H9 (cell line): ENCODE measurements around the gene PCDHGA8. TPM values are rescaled to one million over a fixed set of nuclear protein-coding genes. Genes with fewer than 3 reads are reported as not detected.

Source experiments
- DNase-seq: peaks from one replicate; pipeline ENCODE4 v3.0.0-alpha.2; 2017
- H2AFZ ChIP-seq: one replicate; pipeline ENCODE4 v1.6.1; 2013; ENCODE audit warnings: mild to moderate bottlenecking, low read length, control low read depth, moderate library complexity
- H2AK5ac ChIP-seq: 2 replicates; pipeline ENCODE4 v1.6.1; 2013; ENCODE audit warnings: low read length, control low read depth, mixed read lengths; ENCODE audit not compliant: insufficient read length
- H2BK120ac ChIP-seq: one replicate; pipeline ENCODE4 v1.6.1; 2013; ENCODE audit warnings: low read depth, mild to moderate bottlenecking, low read length, control low read depth, inconsistent platforms; ENCODE audit not compliant: poor library complexity, severe bottlenecking
- H2BK12ac ChIP-seq: 2 replicates; pipeline ENCODE4 v1.6.1; 2013; ENCODE audit warnings: low read length, control low read depth, mixed read lengths, low read depth; ENCODE audit not compliant: insufficient read length
- H2BK15ac ChIP-seq: 2 replicates; pipeline ENCODE4 v1.6.1; 2013; ENCODE audit warnings: low read depth, low read length, control low read depth
- H2BK20ac ChIP-seq: one replicate; pipeline ENCODE4 v1.6.1; 2013; ENCODE audit warnings: low read depth, mild to moderate bottlenecking, low read length, control low read depth, inconsistent platforms; ENCODE audit not compliant: poor library complexity, severe bottlenecking
- H2BK5ac ChIP-seq: 2 replicates; pipeline ENCODE4 v1.6.1; 2013; ENCODE audit warnings: low read length, control low read depth, mixed read lengths; ENCODE audit not compliant: insufficient read length
- H3K14ac ChIP-seq: 2 replicates; pipeline ENCODE4 v1.6.1; 2013; ENCODE audit warnings: low read length, control low read depth; ENCODE audit not compliant: insufficient read depth
- H3K18ac ChIP-seq: 2 replicates; pipeline ENCODE4 v1.6.1; 2013; ENCODE audit warnings: low read depth, mild to moderate bottlenecking, mixed read lengths, low read length, control low read depth; ENCODE audit not compliant: insufficient read length
- H3K23ac ChIP-seq: 2 replicates; pipeline ENCODE4 v1.6.1; 2013; ENCODE audit warnings: low read length, control low read depth, mixed read lengths, low read depth; ENCODE audit not compliant: insufficient read length
- H3K23me2 ChIP-seq: 2 replicates; pipeline ENCODE4 v1.6.1; 2013; ENCODE audit warnings: low read depth, mild to moderate bottlenecking, mixed read lengths, low read length, control low read depth; ENCODE audit not compliant: insufficient read length, poor library complexity, severe bottlenecking
- H3K27ac ChIP-seq: 2 replicates; pipeline ENCODE4 v1.5.1; 2013; ENCODE audit warnings: low read length, control low read depth, mixed read lengths, low read depth; ENCODE audit not compliant: insufficient read length
- H3K27me3 ChIP-seq: 2 replicates; pipeline ENCODE4 v1.6.1; 2013; ENCODE audit warnings: low read length, control low read depth, inconsistent platforms; ENCODE audit not compliant: insufficient read depth
- H3K4ac ChIP-seq: 2 replicates; pipeline ENCODE4 v1.6.1; 2013; ENCODE audit warnings: low read depth, mild to moderate bottlenecking, control low read depth, inconsistent platforms, low read length, moderate library complexity
- H3K4me1 ChIP-seq: 2 replicates; pipeline ENCODE4 v1.6.1; 2013; ENCODE audit warnings: low read length, control low read depth, inconsistent platforms; ENCODE audit not compliant: insufficient read depth
- H3K4me2 ChIP-seq: 2 replicates; pipeline ENCODE4 v1.6.1; 2013; ENCODE audit warnings: low read length, control low read depth, mixed read lengths; ENCODE audit not compliant: insufficient read length, insufficient read depth
- H3K56ac ChIP-seq: 2 replicates; pipeline ENCODE4 v1.6.1; 2013; ENCODE audit warnings: low read depth, mild to moderate bottlenecking, mixed read lengths, low read length, control low read depth; ENCODE audit not compliant: insufficient read length
- H3K79me1 ChIP-seq: 2 replicates; pipeline ENCODE4 v1.6.1; 2013; ENCODE audit warnings: low read depth, mild to moderate bottlenecking, moderate library complexity, low read length, control low read depth, inconsistent platforms; ENCODE audit not compliant: insufficient read depth, poor library complexity, severe bottlenecking
- H3K79me2 ChIP-seq: 2 replicates; pipeline ENCODE4 v1.6.1; 2013; ENCODE audit warnings: low read length, control low read depth, inconsistent platforms; ENCODE audit not compliant: insufficient read depth
- H3K9ac ChIP-seq: 2 replicates; pipeline ENCODE4 v1.6.1; 2013; ENCODE audit warnings: low read length, control low read depth, mixed read lengths; ENCODE audit not compliant: insufficient read length; ENCODE audit errors: extremely low read depth
- H3K9me3 ChIP-seq: one replicate; pipeline ENCODE4 v1.6.1; 2013; ENCODE audit warnings: low read depth, low read length, inconsistent platforms; ENCODE audit not compliant: control insufficient read depth
- H3T11ph ChIP-seq: one replicate; pipeline ENCODE4 v1.6.1; 2013; ENCODE audit warnings: mild to moderate bottlenecking, low read length, control low read depth, inconsistent platforms
- H4K20me1 ChIP-seq: one replicate; pipeline ENCODE4 v1.6.1; 2013; ENCODE audit not compliant: control insufficient read depth, insufficient read length, insufficient read depth
- H4K5ac ChIP-seq: 2 replicates; pipeline ENCODE4 v1.6.1; 2013; ENCODE audit warnings: low read depth, mild to moderate bottlenecking, mixed read lengths, low read length, control low read depth; ENCODE audit not compliant: insufficient read length
- H4K8ac ChIP-seq: replicated peaks from 2 replicates; pipeline ENCODE4 v1.6.1; 2013; ENCODE audit warnings: low read length, control low read depth, mixed read lengths, low read depth; ENCODE audit not compliant: insufficient read length
- H4K91ac ChIP-seq: 2 replicates; pipeline ENCODE4 v1.6.1; 2013; ENCODE audit warnings: low read depth, mild to moderate bottlenecking, moderate library complexity, mixed read lengths, low read length, control low read depth; ENCODE audit not compliant: insufficient read length
- H3K27ac Mint-ChIP-seq, 3 experiments: 2 replicates in 2 of 3; 3 replicates in 1 of 3; pipeline ENCODE4 v1.8.0; 2020 to 2021; ENCODE audit warnings: mixed read lengths in 3 of 3, mild to moderate bottlenecking in 1 of 3, moderate library complexity in 1 of 3
- H3K27me3 Mint-ChIP-seq: 2 replicates; pipeline ENCODE4 v1.8.0; 2021; ENCODE audit warnings: low read depth, mild to moderate bottlenecking, moderate library complexity, mixed read lengths
- H3K36me3 Mint-ChIP-seq, 3 experiments: 2 replicates in 2 of 3; 3 replicates in 1 of 3; pipeline ENCODE4 v1.8.0; 2020 to 2021; ENCODE audit warnings: low read depth in 3 of 3, mixed read lengths in 3 of 3; ENCODE audit not compliant: insufficient read depth in 1 of 3
- H3K4me1 Mint-ChIP-seq, 2 experiments: 2 replicates each; pipeline ENCODE4 v1.8.0; 2020; ENCODE audit warnings: mixed read lengths in 2 of 2
- H3K4me3 Mint-ChIP-seq, 2 experiments: 2 replicates in 1 of 2; 3 replicates in 1 of 2; pipeline ENCODE4 v1.8.0; 2020 to 2021; ENCODE audit warnings: mild to moderate bottlenecking in 2 of 2, mixed read lengths in 2 of 2, moderate library complexity in 1 of 2
- H3K9me3 Mint-ChIP-seq, 2 experiments: 2 replicates in 1 of 2; 3 replicates in 1 of 2; pipeline ENCODE4 v1.8.0; 2020; ENCODE audit warnings: mild to moderate bottlenecking in 2 of 2, mixed read lengths in 2 of 2, moderate library complexity in 1 of 2
- WGBS: extraction: QIAGEN DNeasy Blood & Tissue Kit; methylation state at CpG from one replicate; pipeline ENCODE4 v1.1.7; 2013; ENCODE audit warnings: missing lambda C conversion rate, low lambda C conversion rate, mixed read lengths; ENCODE audit not compliant: insufficient read length; ENCODE audit errors: extremely low coverage; 5-methylcytosine and 5-hydroxymethylcytosine counted together
- total RNA-seq: library from RNA; stranded (reverse); gene quantifications from 2 replicates; pipeline ENCODE4 v1.2.1, GENCODE V29; 2021
- TF ChIP-seq, protein P1 (sequence below): fragments of 200-600 bp; sonication (generic); conservative IDR thresholded peaks from 3 replicates; pipeline ENCODE4 v1.8.0; 2021; ENCODE audit warnings: antibody characterized with exemption, mild to moderate bottlenecking

PCDHGA8 gene
- total RNA-seq, 1 experiment from 2014 or later, result 0.90 TPM

DNA sequence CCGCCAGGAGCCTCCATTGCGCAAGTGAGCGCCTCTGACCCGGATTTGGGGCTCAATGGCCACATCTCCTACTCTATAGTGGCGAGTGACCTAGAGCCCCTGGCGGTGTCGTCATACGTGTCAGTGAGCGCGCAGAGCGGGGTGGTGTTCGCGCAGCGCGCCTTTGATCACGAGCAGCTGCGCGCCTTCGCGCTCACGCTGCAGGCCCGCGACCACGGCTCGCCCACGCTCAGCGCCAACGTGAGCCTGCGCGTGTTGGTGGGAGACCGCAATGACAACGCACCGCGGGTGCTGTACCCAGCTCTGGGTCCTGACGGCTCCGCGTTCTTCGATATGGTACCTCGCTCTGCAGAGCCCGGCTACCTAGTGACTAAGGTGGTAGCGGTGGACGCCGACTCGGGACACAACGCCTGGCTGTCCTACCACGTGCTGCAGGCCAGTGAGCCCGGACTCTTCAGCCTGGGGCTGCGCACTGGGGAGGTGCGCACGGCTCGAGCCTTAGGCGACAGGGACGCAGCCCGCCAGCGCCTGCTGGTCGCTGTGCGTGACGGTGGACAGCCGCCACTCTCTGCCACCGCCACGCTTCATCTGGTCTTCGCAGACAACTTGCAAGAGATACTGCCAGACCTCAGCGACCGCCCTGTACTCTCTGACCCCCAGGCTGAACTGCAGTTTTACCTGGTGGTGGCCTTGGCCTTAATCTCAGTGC, 17.3 kb downstream of the PCDHGA8 start:
- Histone ChIP-seq H3K4me2 (no peak overlapping the region), H3K4ac (no peak overlapping the region), H3K9ac (no peak overlapping the region), H3K23me2 (peaks cover 5% of the 10 kb centered on the region), H3K23ac (no peak overlapping the region), H3K9me3 (no peaks in the 10 kb centered on the region), H2BK120ac (no peak overlapping the region), H4K91ac (no peak overlapping the region), H2BK20ac (no peak overlapping the region), H3K18ac (no peak overlapping the region), H3K4me1 (no peaks in the 10 kb centered on the region), H4K8ac (no peak overlapping the region), H2AFZ (no peak overlapping the region), H3K56ac (no peak overlapping the region), H3K79me2 (no peaks in the 10 kb centered on the region), H3K14ac (no peak overlapping the region; the same call in 1 of the 2 replicates), H4K5ac (no peak overlapping the region), H3T11ph (no peak overlapping the region), H2BK5ac (no peak overlapping the region), H4K20me1 (no peaks in the 10 kb centered on the region), H2BK12ac (no peak overlapping the region), H3K27ac (no peak overlapping the region), H2BK15ac (no peak overlapping the region), H2AK5ac (no peak overlapping the region), H3K27me3 (no peaks in the 10 kb centered on the region; the same call in 1 of the 2 replicates), H3K79me1 (no peaks in the 10 kb centered on the region)
- no peak overlapping the region for H3K4me3 Mint-ChIP-seq
- H3K36me3 Mint-ChIP-seq, result peaks cover 19 to 35% (median 29%) of the 10 kb centered on the region in 3 experiments
- TF ChIP-seq, protein P1, sequence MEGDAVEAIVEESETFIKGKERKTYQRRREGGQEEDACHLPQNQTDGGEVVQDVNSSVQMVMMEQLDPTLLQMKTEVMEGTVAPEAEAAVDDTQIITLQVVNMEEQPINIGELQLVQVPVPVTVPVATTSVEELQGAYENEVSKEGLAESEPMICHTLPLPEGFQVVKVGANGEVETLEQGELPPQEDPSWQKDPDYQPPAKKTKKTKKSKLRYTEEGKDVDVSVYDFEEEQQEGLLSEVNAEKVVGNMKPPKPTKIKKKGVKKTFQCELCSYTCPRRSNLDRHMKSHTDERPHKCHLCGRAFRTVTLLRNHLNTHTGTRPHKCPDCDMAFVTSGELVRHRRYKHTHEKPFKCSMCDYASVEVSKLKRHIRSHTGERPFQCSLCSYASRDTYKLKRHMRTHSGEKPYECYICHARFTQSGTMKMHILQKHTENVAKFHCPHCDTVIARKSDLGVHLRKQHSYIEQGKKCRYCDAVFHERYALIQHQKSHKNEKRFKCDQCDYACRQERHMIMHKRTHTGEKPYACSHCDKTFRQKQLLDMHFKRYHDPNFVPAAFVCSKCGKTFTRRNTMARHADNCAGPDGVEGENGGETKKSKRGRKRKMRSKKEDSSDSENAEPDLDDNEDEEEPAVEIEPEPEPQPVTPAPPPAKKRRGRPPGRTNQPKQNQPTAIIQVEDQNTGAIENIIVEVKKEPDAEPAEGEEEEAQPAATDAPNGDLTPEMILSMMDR, result no peak
- peaks cover 25% of the 10 kb centered on the region for H3K27me3 Mint-ChIP-seq
- peaks cover 12 to 14% of the 10 kb centered on the region in 2 experiments for H3K4me1 Mint-ChIP-seq
- H3K9me3 Mint-ChIP-seq, result peaks cover 28 to 36% of the 10 kb centered on the region in 2 experiments
- DNase-seq, result no peak
- no peak overlapping the region for H3K27ac Mint-ChIP-seq
- no CpG with 5 or more reads among the region's 64 CpGs for WGBS
